Measurements from ENCODE around the gene FKRP. TPM values are rescaled to one million over a fixed set of nuclear protein-coding genes. Genes with fewer than 3 reads are reported as not detected.

FKRP gene
- total RNA-seq, 1 experiment from 2014 or later, result 33.1 TPM

GRCh38 chr19:46723471-46723870 lies 22.4 kb upstream of the FKRP start:
- Mint-ChIP-seq H3K27ac (ENCODE audit: unreplicated experiment) (no peak overlapping the region), H3K4me1 (ENCODE audit: low read depth, unreplicated experiment) (peaks cover 19% of the 10 kb centered on the region), H3K27me3 (ENCODE audit: insufficient read depth, unreplicated experiment) (no peaks in the 10 kb centered on the region), H3K4me3 (ENCODE audit: unreplicated experiment) (no peak overlapping the region), H3K36me3 (ENCODE audit: insufficient read depth, unreplicated experiment) (peaks cover 77% of the 10 kb centered on the region), H3K9me3 (ENCODE audit: unreplicated experiment) (no peaks in the 10 kb centered on the region)
- CTCF ChIA-PET, result interaction anchor here (0.6 kb wide), 1 partner anchor 533 kb away, joined by 3 read pairs; the partner anchor contains the start of gene CCDC9
- intact Hi-C loops (cut with micrococcal nuclease; ENCODE audit: unreplicated experiment), result no loop called here
- POLR2A ChIA-PET, result interaction anchor here (0.6 kb wide), 1 partner anchor 44 kb away, joined by 9 read pairs; no protein-coding TSS in a partner anchor
- BruUV-seq (replicated peaks), result no TSS peak
- peaks cover 7% of the 10 kb centered on the region for H3K36me3 ChIP-seq (ENCODE audit: control insufficient read depth, insufficient read depth, low read length)
- no peaks in the 10 kb centered on the region for H3K9me3 ChIP-seq
- DNase-seq, result no peak
- H3K4me1 ChIP-seq, result peaks cover 6% of the 10 kb centered on the region; the same call in 1 of the 2 replicates
- no peak for TF ChIP-seq CTCF (IDR thresholded peaks at IDR 0.05; ENCODE audit: insufficient read depth in 1 of 2, low read depth in 1 of 2, low read length in 1 of 2, severe bottlenecking in 1 of 2, unreplicated experiment in 1 of 2)
- H3K4me3 ChIP-seq (ENCODE audit: low read depth, low read length), result no peak overlapping the region
- H3K27me3 ChIP-seq (replicated peaks; ENCODE audit: control insufficient read depth, insufficient read depth, low read length), result no peaks in the 10 kb centered on the region

- TF ChIP-seq CTCF (IDR thresholded peaks at IDR 0.05; ENCODE audit: insufficient read depth in 1 of 2, low read depth in 1 of 2, low read length in 1 of 2, severe bottlenecking in 1 of 2, unreplicated experiment in 1 of 2), result no peak
- Mint-ChIP-seq H3K4me3 (ENCODE audit: unreplicated experiment) (no peak overlapping the region), H3K36me3 (ENCODE audit: insufficient read depth, unreplicated experiment) (peaks cover 83% of the 10 kb centered on the region), H3K27ac (ENCODE audit: unreplicated experiment) (no peak overlapping the region), H3K27me3 (ENCODE audit: insufficient read depth, unreplicated experiment) (no peaks in the 10 kb centered on the region), H3K4me1 (ENCODE audit: low read depth, unreplicated experiment) (peaks cover 19% of the 10 kb centered on the region), H3K9me3 (ENCODE audit: unreplicated experiment) (no peaks in the 10 kb centered on the region)
- DNase-seq, result no peak
- POLR2A ChIA-PET, result no interaction called here
- Histone ChIP-seq H3K4me3 (ENCODE audit: low read depth, low read length) (no peak overlapping the region), H3K4me1 (peaks cover 6% of the 10 kb centered on the region; the same call in 1 of the 2 replicates), H3K9me3 (no peaks in the 10 kb centered on the region), H3K36me3 (ENCODE audit: control insufficient read depth, insufficient read depth, low read length) (peaks cover 7% of the 10 kb centered on the region), H3K27me3 (replicated peaks; ENCODE audit: control insufficient read depth, insufficient read depth, low read length) (no peaks in the 10 kb centered on the region)
- BruUV-seq (replicated peaks), result no TSS peak
- CTCF ChIA-PET, result no interaction called here
- intact Hi-C loops (cut with micrococcal nuclease; ENCODE audit: unreplicated experiment), result no loop called here
These were observed 21.4 kb upstream of the FKRP start for GRCh38 chr19:46724468-46724867.

GRCh38 chr19:46725036-46725820 lies 20.6 kb upstream of the FKRP start:
- TF ChIP-seq CTCF (IDR thresholded peaks at IDR 0.05; ENCODE audit: insufficient read depth in 1 of 2, low read depth in 1 of 2, low read length in 1 of 2, severe bottlenecking in 1 of 2, unreplicated experiment in 1 of 2), result no peak
- Mint-ChIP-seq H3K9me3 (ENCODE audit: unreplicated experiment) (no peaks in the 10 kb centered on the region), H3K36me3 (ENCODE audit: insufficient read depth, unreplicated experiment) (peaks cover 90% of the 10 kb centered on the region), H3K27ac (ENCODE audit: unreplicated experiment) (peak overlapping the region; percentile 22), H3K4me3 (ENCODE audit: unreplicated experiment) (no peak overlapping the region), H3K27me3 (ENCODE audit: insufficient read depth, unreplicated experiment) (no peaks in the 10 kb centered on the region), H3K4me1 (ENCODE audit: low read depth, unreplicated experiment) (peaks cover 19% of the 10 kb centered on the region)
- peaks cover 6% of the 10 kb centered on the region; the same call in 1 of the 2 replicates for H3K4me1 ChIP-seq
- intact Hi-C loops (cut with micrococcal nuclease; ENCODE audit: unreplicated experiment), result no loop called here
- CTCF ChIA-PET, result no interaction called here
- H3K36me3 ChIP-seq (ENCODE audit: control insufficient read depth, insufficient read depth, low read length), result peaks cover 9% of the 10 kb centered on the region
- no peaks in the 10 kb centered on the region for H3K27me3 ChIP-seq (replicated peaks; ENCODE audit: control insufficient read depth, insufficient read depth, low read length)
- no peak overlapping the region for H3K4me3 ChIP-seq (ENCODE audit: low read depth, low read length)
- peak in 1 of 2 experiments; percentile 34 for DNase-seq
- BruUV-seq (replicated peaks), result no TSS peak
- POLR2A ChIA-PET, result no interaction called here
- H3K9me3 ChIP-seq, result no peaks in the 10 kb centered on the region
